A673 (cell line): Measurements from ENCODE around the gene PGF. TPM values are rescaled to one million over a fixed set of nuclear protein-coding genes. Genes with fewer than 3 reads are reported as not detected.
A peak's percentile ranks its signal among the peaks of the same experiment; 100 is the strongest.

ENCODE experiments used
- BruUV-seq: library from RNA; stranded (reverse); fragments of 400-500 nt; replicated peaks from 2 replicates; lab custom pipeline; 2021; lab: Mats Ljungman, UMichigan
- CTCF ChIA-PET: fragments of 300-600 bp; sonication (Branson Sonifier 250); formaldehyde crosslinking; loops from one replicate; lab custom pipeline; 2022; ENCODE audit warnings: antibody characterized with exemption; lab: Charles Lee
- POLR2A ChIA-PET: fragments of 300-600 bp; sonication (Branson Sonifier 250); formaldehyde crosslinking; loops from one replicate; lab custom pipeline; 2022; ENCODE audit warnings: antibody characterized with exemption; ENCODE audit not compliant: low non-redundant PET; lab: Charles Lee
- DNase-seq: peaks from one replicate; pipeline ENCODE4 v3.0.0-alpha.2; 2015; ENCODE audit warnings: low spot score
- H3K27ac ChIP-seq: fragments of 200-600 bp; sonication (generic); 2 replicates; pipeline ENCODE4 v1.5.1; 2016; ENCODE audit warnings: mixed run types, low read depth, mild to moderate bottlenecking, mixed read lengths, antibody characterized with exemption, low read length; ENCODE audit not compliant: poor library complexity, severe bottlenecking
- H3K27me3 ChIP-seq: fragments of 200-600 bp; sonication (generic); replicated peaks from 2 replicates; pipeline ENCODE4 v1.6.1; 2017; ENCODE audit warnings: mixed run types, low read depth, mild to moderate bottlenecking, mixed read lengths, antibody characterized with exemption, low read length; ENCODE audit not compliant: insufficient read depth, poor library complexity
- H3K36me3 ChIP-seq: fragments of 200-600 bp; sonication (generic); 2 replicates; pipeline ENCODE4 v1.6.1; 2016; ENCODE audit warnings: mixed run types, mild to moderate bottlenecking, mixed read lengths, antibody characterized with exemption, low read length; ENCODE audit not compliant: insufficient read depth, poor library complexity, severe bottlenecking
- H3K4me1 ChIP-seq: fragments of 200-600 bp; sonication (generic); 2 replicates; pipeline ENCODE4 v1.6.1; 2017; ENCODE audit warnings: mixed run types, mild to moderate bottlenecking, mixed read lengths, antibody characterized with exemption, low read length; ENCODE audit not compliant: insufficient read depth, poor library complexity, severe bottlenecking
- H3K4me3 ChIP-seq: fragments of 200-600 bp; sonication (generic); 2 replicates; pipeline ENCODE4 v1.5.1; 2016; ENCODE audit warnings: low read depth, mixed run types, mild to moderate bottlenecking, mixed read lengths, low read length; ENCODE audit not compliant: poor library complexity, severe bottlenecking
- H3K9me3 ChIP-seq: fragments of 200-600 bp; sonication (generic); 2 replicates; pipeline ENCODE4 v1.6.1; 2016; ENCODE audit warnings: mixed run types, low read depth, mild to moderate bottlenecking, mixed read lengths, antibody characterized with exemption, low read length; ENCODE audit not compliant: poor library complexity, severe bottlenecking
- EZH2 ChIP-seq: fragments of 200-600 bp; sonication (generic); IDR thresholded peaks from 2 replicates; pipeline ENCODE4 v1.6.1; 2017; ENCODE audit warnings: borderline replicate concordance, low read depth, mild to moderate bottlenecking, mixed read lengths, antibody characterized with exemption, low read length; ENCODE audit not compliant: poor library complexity, severe bottlenecking
- intact Hi-C: fragments of 100-400 bp; cut with micrococcal nuclease; formaldehyde crosslinking; loops from one replicate; pipeline ENCODE4 v1.10.0; 2022; ENCODE audit not compliant: unreplicated experiment
- total RNA-seq: library from RNA; stranded (reverse); gene quantifications from 2 replicates; pipeline ENCODE4 v1.2.3, GENCODE V29; 2021
- TF ChIP-seq, protein P1 (sequence below): fragments of 300-800, 200-600 bp; sonication (generic); conservative IDR thresholded peaks from 2 replicates; pipeline ENCODE4 v1.5.1; 2017; ENCODE audit warnings: low read depth, mild to moderate bottlenecking, antibody characterized with exemption, low read length, moderate library complexity, mixed read lengths

Gene PGF
- total RNA-seq, 1 experiment from 2014 or later = 48.1 TPM

DNA sequence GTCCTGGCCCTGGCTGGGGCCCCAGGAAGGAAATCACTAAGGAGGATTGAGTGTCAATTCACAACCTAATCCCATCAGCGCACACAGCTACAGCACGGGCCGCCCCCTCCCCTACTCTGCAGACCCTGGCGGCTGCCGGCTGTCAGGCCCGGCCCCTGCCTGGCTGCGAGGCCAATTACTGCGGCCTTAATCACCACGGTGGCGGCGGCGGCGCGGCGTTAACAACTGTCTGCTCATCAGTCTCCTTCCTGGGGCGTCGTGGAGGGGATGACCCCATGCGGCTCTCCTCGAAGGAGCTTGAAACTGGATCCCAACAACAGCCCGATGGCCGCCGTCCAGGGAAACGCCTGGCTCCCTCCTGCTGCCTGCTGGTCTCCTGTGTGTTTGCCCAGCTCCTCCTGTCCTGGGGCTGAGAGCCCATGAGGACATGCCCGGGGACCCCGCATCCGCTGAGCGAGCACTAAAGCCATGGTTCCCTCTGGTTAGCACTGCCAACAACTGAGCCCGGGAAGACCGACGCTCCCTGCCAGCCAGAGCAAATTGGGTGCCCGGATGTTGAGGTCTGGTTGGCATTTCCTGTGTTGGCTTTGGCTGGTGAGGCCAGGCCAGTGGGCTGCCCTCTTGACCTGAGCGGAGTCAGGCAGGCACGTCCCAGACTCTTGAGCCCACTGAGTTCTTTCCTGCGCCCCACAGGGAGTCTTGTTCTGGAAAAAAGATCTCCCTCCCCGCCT is 25.5 kb upstream of the PGF start:
- no peaks in the 10 kb centered on the region for H3K36me3 ChIP-seq
- H3K4me1 ChIP-seq = peaks cover 51% of the 10 kb centered on the region
- BruUV-seq = no TSS peak
- H3K27me3 ChIP-seq = no peaks in the 10 kb centered on the region
- DNase-seq = peak; percentile 97
- H3K4me3 ChIP-seq = no peak overlapping the region
- TF ChIP-seq EZH2 = no peak
- TF ChIP-seq, protein P1, sequence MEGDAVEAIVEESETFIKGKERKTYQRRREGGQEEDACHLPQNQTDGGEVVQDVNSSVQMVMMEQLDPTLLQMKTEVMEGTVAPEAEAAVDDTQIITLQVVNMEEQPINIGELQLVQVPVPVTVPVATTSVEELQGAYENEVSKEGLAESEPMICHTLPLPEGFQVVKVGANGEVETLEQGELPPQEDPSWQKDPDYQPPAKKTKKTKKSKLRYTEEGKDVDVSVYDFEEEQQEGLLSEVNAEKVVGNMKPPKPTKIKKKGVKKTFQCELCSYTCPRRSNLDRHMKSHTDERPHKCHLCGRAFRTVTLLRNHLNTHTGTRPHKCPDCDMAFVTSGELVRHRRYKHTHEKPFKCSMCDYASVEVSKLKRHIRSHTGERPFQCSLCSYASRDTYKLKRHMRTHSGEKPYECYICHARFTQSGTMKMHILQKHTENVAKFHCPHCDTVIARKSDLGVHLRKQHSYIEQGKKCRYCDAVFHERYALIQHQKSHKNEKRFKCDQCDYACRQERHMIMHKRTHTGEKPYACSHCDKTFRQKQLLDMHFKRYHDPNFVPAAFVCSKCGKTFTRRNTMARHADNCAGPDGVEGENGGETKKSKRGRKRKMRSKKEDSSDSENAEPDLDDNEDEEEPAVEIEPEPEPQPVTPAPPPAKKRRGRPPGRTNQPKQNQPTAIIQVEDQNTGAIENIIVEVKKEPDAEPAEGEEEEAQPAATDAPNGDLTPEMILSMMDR = no peak
- peak overlapping the region; percentile 81 for H3K27ac ChIP-seq
- POLR2A ChIA-PET = interaction anchor here (0.5 to 0.7 kb wide), 4 partner anchors 9 to 676 kb away, joined by 3 to 12 read pairs (median 9); no protein-coding TSS in a partner anchor
- intact Hi-C loops = no loop called here
- no peaks in the 10 kb centered on the region for H3K9me3 ChIP-seq
- CTCF ChIA-PET = interaction anchor here (0.6 kb wide), 1 partner anchor 16 kb away, joined by 6 read pairs; no protein-coding TSS in a partner anchor

DNA sequence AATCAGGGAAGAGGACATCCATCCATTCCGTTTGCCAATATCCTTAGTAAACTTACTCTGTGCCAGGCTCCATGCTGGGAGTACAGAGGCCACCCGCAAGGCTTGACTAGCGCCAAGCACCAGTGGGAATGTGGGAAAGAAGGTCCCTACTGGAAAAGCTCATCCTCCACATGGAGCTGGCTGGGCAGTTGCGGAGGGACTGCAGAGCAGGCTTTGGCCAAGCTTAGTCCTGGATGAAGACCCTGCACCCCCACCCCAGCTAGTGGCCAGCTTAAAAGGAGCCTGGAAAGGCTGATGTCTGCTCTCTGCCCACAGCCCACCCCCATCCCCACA is 25.0 kb upstream of the PGF start:
- ChIA-PET CTCF (interaction anchor here (0.6 to 1.0 kb wide), 2 partner anchors 15 to 22 kb away, joined by 3 to 6 read pairs; no protein-coding TSS in a partner anchor), POLR2A (interaction anchor here (0.5 kb wide), 1 partner anchor 676 kb away, joined by 9 read pairs; no protein-coding TSS in a partner anchor)
- peaks cover 51% of the 10 kb centered on the region for H3K4me1 ChIP-seq
- DNase-seq = peak; percentile 80
- TF ChIP-seq, protein P1 = no peak
- no peak for TF ChIP-seq EZH2
- no peaks in the 10 kb centered on the region for H3K27me3 ChIP-seq
- H3K4me3 ChIP-seq = no peak overlapping the region
- H3K27ac ChIP-seq = peak overlapping the region; percentile 81
- intact Hi-C loops = no loop called here
- H3K36me3 ChIP-seq = no peaks in the 10 kb centered on the region
- H3K9me3 ChIP-seq = no peaks in the 10 kb centered on the region
- no TSS peak for BruUV-seq

DNA sequence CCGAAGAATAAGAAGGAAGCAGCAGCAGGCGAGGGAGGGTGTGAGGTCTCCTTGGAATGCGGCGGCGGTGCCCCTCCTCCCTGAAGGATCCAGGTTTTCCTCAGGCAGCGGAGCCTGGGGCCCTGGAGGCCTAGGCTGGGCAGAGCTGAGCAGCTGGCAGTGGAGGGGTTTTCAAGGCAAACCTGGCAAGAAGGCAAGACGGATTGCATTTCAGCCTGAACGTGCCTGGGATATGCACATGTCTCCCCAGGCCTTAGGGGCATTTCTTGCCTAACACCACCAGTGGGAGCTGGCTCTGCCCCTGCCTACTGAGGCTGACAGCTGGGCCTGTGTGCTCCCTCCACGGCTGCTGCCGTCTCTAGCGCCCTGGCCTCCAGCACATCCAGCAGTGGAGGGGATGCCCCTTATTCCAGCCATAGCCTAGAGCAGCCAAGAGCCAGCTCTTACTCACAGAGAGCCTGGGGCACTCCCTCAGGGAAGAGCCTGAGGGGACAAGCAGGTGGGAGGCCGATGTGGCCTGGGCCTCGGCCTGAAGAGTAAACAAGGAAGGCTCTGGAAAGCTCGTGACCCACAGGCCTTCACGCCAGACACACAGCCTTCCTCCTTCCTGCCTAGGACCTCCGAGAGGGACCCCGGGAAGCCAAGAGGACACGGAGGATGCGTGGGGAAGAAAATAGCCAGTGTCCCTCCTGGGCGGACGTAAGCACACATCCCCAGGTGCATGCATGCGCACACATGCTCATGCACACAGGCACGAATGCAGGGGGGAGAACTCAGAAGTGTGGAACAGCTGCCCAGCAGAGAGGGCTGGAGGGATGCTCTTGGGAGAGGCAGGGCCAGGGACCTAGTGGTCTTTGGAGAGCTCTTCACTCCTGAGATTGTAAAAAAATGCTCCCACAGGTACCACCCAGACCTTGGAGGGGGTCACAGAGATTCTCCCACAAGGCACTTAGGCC is 24.3 kb upstream of the PGF start:
- TF ChIP-seq, protein P1 = peak; percentile 40; the same call in 1 of the 2 replicates
- no peak for TF ChIP-seq EZH2
- H3K4me1 ChIP-seq = peaks cover 51% of the 10 kb centered on the region
- H3K27ac ChIP-seq = peak overlapping the region; percentile 81

More for the DNA sequence above, 24.3 kb upstream of the PGF start:
- H3K36me3 ChIP-seq = no peaks in the 10 kb centered on the region
- ChIA-PET POLR2A (interaction anchor here (0.5 kb wide), 1 partner anchor 677 kb away, joined by 9 read pairs; no protein-coding TSS in a partner anchor), CTCF (interaction anchor here (0.5 to 1.0 kb wide), 3 partner anchors 22 to 108 kb away, joined by 3 read pairs; no protein-coding TSS in a partner anchor)
- no peaks in the 10 kb centered on the region for H3K27me3 ChIP-seq
- intact Hi-C loops = no loop called here
- no peaks in the 10 kb centered on the region for H3K9me3 ChIP-seq
- no peak overlapping the region for H3K4me3 ChIP-seq
- peak; percentile 82 for DNase-seq
- BruUV-seq = no TSS peak
